Osteocyte (in vitro differentiated cells): ENCODE measurements around the gene MARCKSL1. TPM values are rescaled to one million over a fixed set of nuclear protein-coding genes. Genes with fewer than 3 reads are reported as not detected.
"Not testable (repeated sequence)": the region's sequence is repeated elsewhere in the genome, so short reads cannot be mapped to it uniquely, and the experiment has no call there.

Source experiments
- DNase-seq: peaks from one replicate; pipeline ENCODE4 v3.0.0; 2021; ENCODE audit warnings: mixed read lengths; ENCODE audit not compliant: unreplicated experiment; ENCODE audit errors: extremely low spot score
- H3K27ac Mint-ChIP-seq: one replicate; pipeline ENCODE4 v1.8.0; 2021; ENCODE audit warnings: mild to moderate bottlenecking, mixed read lengths; ENCODE audit not compliant: unreplicated experiment
- H3K27me3 Mint-ChIP-seq: one replicate; pipeline ENCODE4 v1.8.0; 2021; ENCODE audit warnings: mixed read lengths; ENCODE audit not compliant: unreplicated experiment
- H3K36me3 Mint-ChIP-seq: one replicate; pipeline ENCODE4 v1.8.0; 2021; ENCODE audit warnings: mixed read lengths; ENCODE audit not compliant: unreplicated experiment
- H3K4me1 Mint-ChIP-seq: one replicate; pipeline ENCODE4 v1.8.0; 2021; ENCODE audit warnings: mixed read lengths; ENCODE audit not compliant: unreplicated experiment
- H3K4me3 Mint-ChIP-seq: one replicate; pipeline ENCODE4 v1.8.0; 2021; ENCODE audit warnings: mild to moderate bottlenecking, moderate library complexity, mixed read lengths; ENCODE audit not compliant: unreplicated experiment
- H3K9me3 Mint-ChIP-seq: one replicate; pipeline ENCODE4 v1.8.0; 2021; ENCODE audit warnings: mixed read lengths; ENCODE audit not compliant: unreplicated experiment
- total RNA-seq: library from RNA; stranded (reverse); gene quantifications from 2 replicates; pipeline ENCODE4 v1.2.1, GENCODE V29; 2021
- TF ChIP-seq, protein P1 (sequence below): fragments of 200-600 bp; sonication (generic); IDR thresholded peaks from 2 replicates; pipeline ENCODE4 v1.5.0; 2021; ENCODE audit warnings: antibody characterized with exemption, mild to moderate bottlenecking, moderate library complexity

Gene MARCKSL1
- total RNA-seq, 1 donor from 2014 or later, result 169 TPM

DNA sequence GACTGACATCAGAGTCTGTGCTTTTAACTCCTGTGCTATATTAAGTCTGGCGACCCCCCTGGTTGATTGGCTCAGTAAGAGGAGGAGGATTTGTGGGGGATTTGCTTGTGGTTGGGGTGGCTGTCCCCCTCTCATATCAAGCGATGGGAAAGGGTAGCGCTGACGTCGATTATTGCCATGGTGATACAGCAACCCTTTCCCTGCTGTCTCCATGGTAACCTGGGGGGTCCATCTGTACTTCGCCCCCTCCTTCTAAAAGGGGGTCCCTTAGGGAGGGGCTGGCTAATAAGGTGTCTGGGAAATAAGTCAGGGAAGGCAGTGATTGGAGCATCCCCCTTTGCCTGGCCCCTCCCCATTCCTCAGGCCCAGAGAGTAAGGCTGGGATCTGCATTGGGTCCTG, 21.6 kb upstream of the MARCKSL1 start:
- TF ChIP-seq, protein P1, sequence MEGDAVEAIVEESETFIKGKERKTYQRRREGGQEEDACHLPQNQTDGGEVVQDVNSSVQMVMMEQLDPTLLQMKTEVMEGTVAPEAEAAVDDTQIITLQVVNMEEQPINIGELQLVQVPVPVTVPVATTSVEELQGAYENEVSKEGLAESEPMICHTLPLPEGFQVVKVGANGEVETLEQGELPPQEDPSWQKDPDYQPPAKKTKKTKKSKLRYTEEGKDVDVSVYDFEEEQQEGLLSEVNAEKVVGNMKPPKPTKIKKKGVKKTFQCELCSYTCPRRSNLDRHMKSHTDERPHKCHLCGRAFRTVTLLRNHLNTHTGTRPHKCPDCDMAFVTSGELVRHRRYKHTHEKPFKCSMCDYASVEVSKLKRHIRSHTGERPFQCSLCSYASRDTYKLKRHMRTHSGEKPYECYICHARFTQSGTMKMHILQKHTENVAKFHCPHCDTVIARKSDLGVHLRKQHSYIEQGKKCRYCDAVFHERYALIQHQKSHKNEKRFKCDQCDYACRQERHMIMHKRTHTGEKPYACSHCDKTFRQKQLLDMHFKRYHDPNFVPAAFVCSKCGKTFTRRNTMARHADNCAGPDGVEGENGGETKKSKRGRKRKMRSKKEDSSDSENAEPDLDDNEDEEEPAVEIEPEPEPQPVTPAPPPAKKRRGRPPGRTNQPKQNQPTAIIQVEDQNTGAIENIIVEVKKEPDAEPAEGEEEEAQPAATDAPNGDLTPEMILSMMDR, result no peak
- H3K27me3 Mint-ChIP-seq, result no peaks in the 10 kb centered on the region
- no peak overlapping the region for H3K4me3 Mint-ChIP-seq
- H3K27ac Mint-ChIP-seq, result no peak overlapping the region
- no peak for DNase-seq
- peaks cover 20% of the 10 kb centered on the region for H3K4me1 Mint-ChIP-seq
- H3K9me3 Mint-ChIP-seq, result no peaks in the 10 kb centered on the region
- H3K36me3 Mint-ChIP-seq, result peaks cover 20% of the 10 kb centered on the region

DNA sequence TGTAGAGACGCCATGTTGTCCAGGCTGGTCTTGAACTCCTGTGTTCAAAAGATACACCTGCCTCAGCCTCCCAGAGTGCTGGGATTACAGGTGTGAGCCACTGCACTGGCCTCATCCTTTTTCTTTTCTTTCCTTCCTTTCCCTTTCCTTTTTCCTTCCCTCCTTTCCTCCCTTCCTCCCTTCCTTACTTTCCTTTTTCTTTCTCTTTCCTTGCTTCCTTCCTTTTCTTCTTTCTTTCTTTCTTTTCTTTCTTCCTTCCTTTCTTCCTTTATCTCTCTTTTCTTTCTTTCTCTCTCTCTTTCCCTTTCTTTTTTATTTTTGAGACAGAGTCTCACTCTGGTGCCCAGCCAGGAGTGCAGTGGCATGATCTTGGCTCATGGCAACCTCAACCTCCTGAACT, 20.4 kb upstream of the MARCKSL1 start:
- TF ChIP-seq, protein P1, result no peak
- no peak for DNase-seq
- no peak overlapping the region for H3K4me3 Mint-ChIP-seq
- no peaks in the 10 kb centered on the region for H3K27me3 Mint-ChIP-seq
- H3K36me3 Mint-ChIP-seq, result peaks cover 20% of the 10 kb centered on the region
- peaks cover 20% of the 10 kb centered on the region for H3K4me1 Mint-ChIP-seq
- H3K27ac Mint-ChIP-seq, result no peak overlapping the region
- H3K9me3 Mint-ChIP-seq, result no peaks in the 10 kb centered on the region

DNA sequence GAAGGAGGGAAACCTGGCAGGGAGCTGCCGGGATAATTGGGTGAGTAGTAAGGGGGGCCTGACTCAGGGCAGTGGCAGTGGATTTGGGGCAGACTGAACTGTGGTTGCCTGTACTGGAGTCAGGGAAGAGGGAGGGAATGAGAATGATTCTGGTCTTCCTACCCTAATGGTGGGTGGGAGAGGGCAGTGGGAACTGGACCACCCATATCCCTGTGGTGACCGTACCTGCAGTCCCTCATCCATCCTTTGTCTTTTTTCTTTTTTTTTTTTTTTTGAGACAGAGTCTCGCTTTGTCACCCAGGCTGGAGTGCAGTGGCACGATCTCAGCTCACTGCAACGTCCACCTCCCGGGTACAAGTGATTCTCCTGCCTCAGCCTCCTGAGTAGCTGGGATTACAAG, 19.7 kb upstream of the MARCKSL1 start:
- H3K36me3 Mint-ChIP-seq, result peaks cover 20% of the 10 kb centered on the region
- not testable (repeated sequence) for H3K9me3 Mint-ChIP-seq, H3K27ac Mint-ChIP-seq, DNase-seq, H3K4me3 Mint-ChIP-seq, H3K27me3 Mint-ChIP-seq
- H3K4me1 Mint-ChIP-seq, result peaks cover 22% of the 10 kb centered on the region

DNA sequence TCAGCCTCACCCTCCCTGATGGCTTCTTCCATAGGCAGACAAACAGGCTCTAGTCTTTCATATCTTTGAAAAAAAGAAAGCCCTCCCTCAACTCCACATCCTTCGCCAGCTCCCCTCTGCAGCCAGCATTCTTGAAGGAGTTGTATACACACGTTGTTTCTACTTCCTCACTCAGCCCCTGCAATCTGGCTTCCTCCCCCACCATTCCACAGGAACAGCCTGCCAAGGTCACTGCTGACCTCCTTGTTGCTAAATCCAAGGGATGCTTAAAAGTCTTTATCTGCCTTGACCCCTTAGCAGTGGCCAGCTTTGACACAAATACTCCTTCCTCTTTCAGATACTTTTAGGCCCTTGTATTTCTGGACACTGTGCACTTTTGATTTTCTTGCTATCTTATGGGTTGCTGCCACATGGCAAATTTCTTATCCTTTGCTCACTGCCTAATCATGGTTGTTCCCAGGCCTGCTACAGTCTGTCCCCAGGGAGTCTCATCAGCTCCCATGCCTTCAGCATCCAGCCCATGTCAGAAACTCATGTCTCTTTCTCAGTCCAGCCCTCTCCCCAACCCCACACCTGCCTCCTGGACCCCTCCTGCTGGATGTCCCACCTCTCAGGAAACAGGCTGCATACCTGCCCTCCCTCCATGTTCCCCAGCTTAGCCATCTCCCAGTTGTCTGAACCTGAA, 18.0 kb upstream of the MARCKSL1 start:
- Mint-ChIP-seq H3K4me1 (peaks cover 38% of the 10 kb centered on the region), H3K4me3 (peak overlapping the region; percentile 40), H3K36me3 (peaks cover 17% of the 10 kb centered on the region), H3K27ac (no peak overlapping the region), H3K9me3 (no peaks in the 10 kb centered on the region), H3K27me3 (no peaks in the 10 kb centered on the region)
- DNase-seq, result no peak
- TF ChIP-seq, protein P1, result no peak

DNA sequence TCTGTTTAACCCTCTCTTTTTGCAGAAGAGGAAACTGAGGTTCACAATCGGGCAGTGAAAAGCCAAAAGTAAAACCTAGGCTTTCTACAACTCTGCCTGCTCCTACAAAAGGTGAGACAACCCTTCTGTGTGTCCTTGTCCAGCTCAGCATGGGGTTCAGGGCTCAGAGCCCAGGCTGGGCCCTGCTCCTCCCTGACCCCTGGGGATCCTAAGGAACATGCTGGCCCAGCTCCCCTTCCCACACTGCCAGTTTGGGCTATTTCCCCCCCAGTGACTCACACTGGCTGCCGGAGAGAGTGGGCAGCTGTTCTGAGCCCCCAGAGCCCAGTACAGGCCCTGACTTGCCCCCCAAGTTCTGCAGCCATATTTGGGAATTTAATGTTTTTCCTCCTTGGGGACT, 17.4 kb upstream of the MARCKSL1 start:
- Mint-ChIP-seq H3K27ac (no peak overlapping the region), H3K27me3 (no peaks in the 10 kb centered on the region), H3K4me3 (peak overlapping the region; percentile 40), H3K36me3 (peaks cover 17% of the 10 kb centered on the region), H3K9me3 (no peaks in the 10 kb centered on the region), H3K4me1 (peaks cover 42% of the 10 kb centered on the region)
- DNase-seq, result no peak
- TF ChIP-seq, protein P1, result no peak
